GM19099 (cell line): ENCODE data around the gene CREB3L1.

ENCODE experiments used
- POLR2A ChIP-seq: IDR thresholded peaks from 3 replicates; pipeline ENCODE4 v1.6.1; 2011; ENCODE audit warnings: low read depth; ENCODE audit not compliant: insufficient read length; ENCODE audit errors: extremely low read depth

Gene CREB3L1

DNA sequence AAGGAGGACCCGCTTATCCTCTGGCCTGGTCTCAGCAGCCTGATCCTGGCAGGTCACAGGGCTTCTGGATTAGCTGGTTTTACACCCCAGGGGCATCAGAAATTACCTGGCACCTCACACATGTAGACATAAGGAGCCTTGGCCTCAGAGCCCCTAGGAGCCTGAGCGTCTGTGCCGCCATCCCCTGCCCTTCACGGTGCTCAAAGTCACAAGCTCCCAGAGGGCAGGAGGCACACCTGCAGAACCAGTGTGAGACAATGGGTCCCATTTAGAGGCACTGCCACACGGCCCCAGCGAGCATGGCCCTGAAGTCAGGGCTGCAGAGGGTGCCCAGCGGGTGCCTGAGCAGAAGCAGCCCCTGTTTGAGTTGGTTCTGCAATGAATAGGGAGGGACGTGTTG is 73.7 kb downstream of the CREB3L1 start:
- TF ChIP-seq POLR2A = no peak

DNA sequence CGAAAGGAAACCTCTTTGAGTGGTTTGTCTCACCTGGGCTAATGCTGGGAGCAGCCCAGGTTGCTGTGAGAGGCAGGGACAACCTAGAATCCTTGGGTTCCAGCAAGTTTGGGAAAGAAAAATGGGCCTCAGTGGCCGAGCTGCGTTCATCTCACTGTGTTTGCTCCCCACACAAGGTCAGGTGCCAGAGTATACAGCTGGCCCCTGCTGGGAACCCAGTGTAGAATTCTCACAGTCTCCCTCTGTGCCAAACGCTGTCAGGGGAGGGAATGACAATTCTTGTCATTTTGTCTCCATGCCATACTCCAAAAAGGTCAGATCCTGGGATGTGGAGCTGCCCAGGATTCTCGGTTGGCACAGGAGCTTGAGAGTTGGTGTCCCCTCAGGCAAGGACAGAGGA is 74.1 kb downstream of the CREB3L1 start:
- no peak for TF ChIP-seq POLR2A

GRCh38 chr11:46352063-46352841 is 74.8 kb downstream of the CREB3L1 start:
- TF ChIP-seq POLR2A = no peak

- no peak for TF ChIP-seq POLR2A
Observed at GRCh38 chr11:46353698-46354097, 76.2 kb downstream of the CREB3L1 start.

DNA sequence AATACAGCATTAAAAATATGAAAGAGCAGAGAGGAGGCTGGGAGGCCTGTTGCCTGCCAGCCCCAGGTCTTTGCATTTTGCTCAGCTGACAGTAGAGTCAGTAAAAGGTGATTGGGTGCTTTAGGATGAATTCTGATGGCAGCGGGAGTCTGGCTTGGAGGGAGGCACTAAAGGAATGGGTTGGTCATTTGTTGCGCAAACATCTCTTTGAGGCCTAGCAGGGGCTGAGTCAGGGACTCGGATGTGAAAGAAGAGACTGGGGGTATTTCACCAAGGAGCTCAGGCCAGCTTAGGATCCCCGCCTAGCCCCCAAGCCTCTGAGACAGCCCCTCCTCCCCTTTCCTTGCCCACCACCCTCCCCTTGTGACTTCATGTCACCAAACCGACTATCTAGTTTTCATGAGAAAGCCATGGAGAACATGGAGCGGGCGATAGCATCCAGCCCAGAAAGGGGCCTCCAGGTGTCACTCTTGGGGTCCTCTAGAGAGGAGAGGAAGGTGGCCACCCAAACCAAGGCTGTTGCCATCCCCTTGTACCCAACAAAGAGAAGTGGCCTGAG is 79.5 kb downstream of the CREB3L1 start:
- no peak for TF ChIP-seq POLR2A

- TF ChIP-seq POLR2A = no peak
Observed at GRCh38 chr11:46357483-46357936, 80.0 kb downstream of the CREB3L1 start.

DNA sequence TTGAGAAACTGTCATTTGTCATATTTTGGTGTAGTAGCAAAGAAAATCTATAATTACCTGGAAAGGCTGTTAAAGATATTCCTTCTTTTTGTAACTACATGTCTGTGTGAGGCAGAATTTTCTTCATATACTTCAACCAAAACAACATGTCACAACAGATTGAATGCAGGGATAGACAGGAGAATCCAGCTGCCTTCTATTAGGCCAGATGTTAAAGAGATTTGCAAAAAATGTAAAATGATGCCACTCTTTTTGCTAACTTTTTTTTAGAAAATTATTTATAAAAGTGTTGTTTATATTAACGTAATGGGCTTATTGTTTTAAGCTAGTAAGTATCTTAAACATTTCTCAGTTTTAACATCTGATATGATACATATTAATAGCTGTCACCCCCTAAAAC is 82.5 kb downstream of the CREB3L1 start:
- no peak for TF ChIP-seq POLR2A

DNA sequence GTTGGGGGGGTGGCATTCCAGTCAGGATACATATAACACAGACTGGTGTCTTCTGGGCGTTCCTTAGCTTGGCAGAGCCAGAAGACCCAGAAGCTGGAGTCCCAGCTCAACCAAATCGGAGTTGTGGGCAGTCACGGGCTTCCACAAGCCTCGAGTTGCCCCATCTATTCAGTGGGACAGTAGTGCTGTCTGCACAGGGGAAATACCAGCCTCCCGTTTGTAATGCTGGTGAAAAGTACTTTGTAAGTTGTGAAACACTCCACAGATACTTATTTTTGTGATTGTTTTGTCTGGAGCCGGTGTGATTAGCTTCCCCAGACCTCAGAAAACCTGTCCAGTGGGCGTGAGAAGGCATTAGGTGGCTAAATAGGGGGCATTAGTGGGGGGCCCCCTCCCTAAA is 83.4 kb downstream of the CREB3L1 start:
- no peak for TF ChIP-seq POLR2A

DNA sequence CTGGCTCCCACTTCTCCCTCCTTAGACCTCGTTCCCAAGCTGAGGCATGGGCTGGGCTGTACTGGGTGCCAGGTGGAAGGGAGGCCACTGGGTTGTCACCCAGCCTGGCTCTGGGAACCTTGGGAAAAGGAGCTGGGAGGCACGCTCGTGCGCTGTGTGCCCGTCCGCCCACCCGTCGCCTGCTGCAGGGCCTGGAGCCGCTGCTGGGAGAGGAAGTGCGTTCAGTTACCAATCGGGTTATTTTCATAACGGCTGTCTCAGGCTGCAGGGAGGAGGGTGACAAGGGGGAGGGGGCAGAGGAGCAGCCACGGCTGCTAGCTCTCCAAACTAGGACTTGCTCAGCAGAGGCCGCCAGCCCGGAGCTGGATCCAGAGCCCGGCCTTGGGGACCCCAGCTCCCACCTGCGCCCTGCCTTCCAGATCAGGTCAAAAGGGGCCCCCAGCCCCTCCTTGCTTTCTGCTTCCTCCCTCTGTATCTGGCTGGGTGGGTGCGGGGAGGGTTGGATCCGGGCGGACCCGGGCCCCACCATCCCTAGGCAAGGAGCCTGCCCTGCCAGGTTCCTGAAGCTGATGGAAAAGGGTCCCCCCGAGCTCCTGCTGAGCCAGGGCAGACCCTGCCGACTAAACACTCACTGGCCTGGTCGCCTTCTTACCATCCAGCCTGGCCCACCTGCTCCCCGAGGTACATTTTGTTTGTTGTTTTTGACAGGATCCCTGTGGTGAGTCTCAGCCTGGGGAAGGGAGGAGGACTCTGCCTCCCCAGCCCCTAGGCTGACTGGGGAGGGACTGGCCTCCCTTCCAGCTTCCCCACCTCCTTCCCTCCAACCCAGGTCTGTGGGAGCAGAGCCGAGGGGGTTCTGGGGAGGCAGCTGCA is 84.1 kb downstream of the CREB3L1 start:
- peak; percentile 68 for TF ChIP-seq POLR2A

- no peak for TF ChIP-seq POLR2A
Observed at GRCh38 chr11:46362156-46363030, 84.9 kb downstream of the CREB3L1 start.

DNA sequence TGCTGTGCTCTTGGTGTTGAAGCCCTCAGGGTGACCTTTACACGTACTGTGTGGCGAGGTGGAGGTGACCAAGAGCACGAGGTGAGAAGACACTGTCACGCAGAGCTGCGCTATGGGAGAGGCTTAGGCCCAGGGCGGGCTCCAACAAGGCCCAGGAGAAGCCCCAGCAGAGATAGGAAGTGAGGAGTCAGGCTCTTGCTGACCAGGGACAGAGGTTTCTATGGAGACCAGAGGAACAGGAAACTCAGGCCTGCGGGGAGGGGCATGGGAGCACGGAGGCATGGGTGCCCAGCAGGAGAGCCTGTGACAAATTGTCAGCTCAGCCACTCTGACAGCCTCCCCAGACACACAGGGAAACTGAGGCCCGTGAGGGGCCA is 85.6 kb downstream of the CREB3L1 start:
- TF ChIP-seq POLR2A = no peak

GRCh38 chr11:46363455-46364005 is 86.1 kb downstream of the CREB3L1 start:
- TF ChIP-seq POLR2A = no peak

DNA sequence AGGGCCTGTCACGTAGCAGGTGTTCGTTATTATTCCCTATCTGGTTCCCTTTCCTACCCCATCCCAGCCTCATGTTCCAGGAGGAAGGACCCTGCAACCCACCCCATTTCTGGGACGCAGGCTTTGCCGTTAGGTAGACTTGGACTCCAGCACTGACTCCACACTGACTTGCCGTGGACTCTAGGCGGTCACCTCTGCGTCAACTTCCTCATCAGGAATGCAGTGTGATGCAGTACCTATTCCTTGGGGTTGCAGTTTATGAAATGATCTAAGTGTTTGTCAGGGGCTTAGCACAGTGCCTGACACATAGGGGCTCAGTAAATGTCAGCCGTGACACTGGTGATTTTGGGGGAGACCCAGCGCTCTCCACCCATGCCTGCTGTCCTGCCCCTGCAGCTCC is 86.6 kb downstream of the CREB3L1 start:
- no peak for TF ChIP-seq POLR2A

DNA sequence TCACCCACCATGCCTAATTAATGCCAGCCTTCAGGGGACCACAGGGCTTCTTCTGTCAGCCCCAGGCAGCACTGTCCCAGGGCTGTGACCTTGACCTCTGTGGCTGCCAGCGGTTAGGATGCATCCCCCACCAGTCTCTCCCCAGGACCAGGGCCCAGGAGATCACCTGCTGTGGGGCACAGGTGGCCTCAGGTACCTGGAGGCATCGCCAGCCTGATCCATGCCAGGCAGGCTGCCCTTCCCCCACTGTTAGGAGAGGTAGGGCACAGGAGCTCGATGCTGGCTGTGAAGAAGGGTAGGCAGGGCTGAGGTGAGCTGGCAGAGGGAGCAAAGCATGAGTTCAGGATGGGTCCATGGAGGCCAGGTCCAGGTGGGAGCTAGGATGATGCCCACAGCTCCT is 87.3 kb downstream of the CREB3L1 start:
- no peak for TF ChIP-seq POLR2A
